NCI-H1092 treated with DMSO at 0.1 percent for 48 hours (cell line): ENCODE measurements around the gene C10orf62.
A peak's percentile ranks its signal among the peaks of the same experiment; 100 is the strongest.
"Not testable (repeated sequence)": the region's sequence is repeated elsewhere in the genome, so short reads cannot be mapped to it uniquely, and the experiment has no call there.

ENCODE experiments used
- DNase-seq: peaks from one replicate; lab custom pipeline; 2025; lab: John Stamatoyannopoulos, UW

The C10orf62 gene

DNA sequence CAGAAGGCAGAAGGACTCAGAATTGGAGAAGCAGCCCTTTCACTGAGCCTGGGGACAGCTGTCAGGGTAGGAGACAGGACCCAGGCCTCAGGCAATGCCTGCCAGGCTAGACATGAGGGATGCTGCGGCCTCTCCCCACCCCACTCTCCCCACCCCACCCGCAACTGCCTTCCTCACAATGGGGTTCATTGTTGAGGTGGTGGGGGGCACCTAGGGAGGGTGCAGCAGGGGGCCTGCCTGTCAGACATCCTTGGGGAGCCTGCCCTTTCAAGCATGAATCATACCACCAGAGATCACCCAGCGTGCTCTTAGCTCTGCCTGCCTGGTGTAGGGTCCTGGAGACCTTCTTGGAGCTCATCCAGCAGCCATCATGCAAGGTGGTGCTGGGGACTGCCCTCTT lies at the start of gene C10orf62:
Gene C10orf62, plus strand, starts transcription at position 243 of the 400 bp plus-strand sequence. CDS start 177 bp downstream, outside the sequence.
- no peak for DNase-seq

DNA sequence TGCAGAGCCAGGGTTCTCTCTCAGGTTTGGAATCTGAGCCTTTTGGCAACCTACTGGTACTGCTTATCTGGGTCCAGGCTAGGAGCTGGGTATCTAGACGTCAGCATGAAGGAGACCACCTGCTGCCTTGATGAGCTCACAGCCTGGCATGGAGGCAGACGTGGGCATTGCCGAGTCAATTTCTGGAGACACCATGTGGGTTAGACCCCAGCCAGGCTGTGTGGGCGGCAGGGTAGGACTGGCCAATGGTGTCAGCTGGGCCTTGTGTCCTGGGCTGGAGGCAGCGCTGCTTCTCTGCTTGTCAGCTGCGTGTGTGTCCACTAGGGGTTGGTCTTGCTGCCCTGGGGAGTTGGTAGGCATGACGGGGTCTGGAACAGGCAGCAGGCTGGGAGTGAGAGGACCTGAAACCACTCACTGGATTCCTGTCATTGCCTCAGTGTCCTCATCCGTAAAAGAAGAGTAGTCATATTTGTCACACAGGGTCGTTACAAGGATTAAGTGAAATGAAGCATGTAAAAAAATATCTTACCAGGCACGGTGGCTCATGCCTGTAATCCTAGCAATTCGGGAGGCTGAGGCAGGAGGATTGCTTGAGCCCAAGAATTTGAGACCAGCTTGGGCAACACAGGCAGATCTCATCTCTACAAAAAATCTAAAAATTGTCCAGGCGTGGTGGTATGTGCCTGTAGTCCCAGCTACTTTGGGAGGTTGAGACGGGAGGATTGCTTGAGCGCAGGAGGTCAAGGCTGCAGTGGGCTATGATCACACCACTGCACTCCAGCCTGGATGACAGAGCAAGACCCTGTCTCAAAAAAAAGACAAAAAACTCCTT lies 48.6 kb upstream of the C10orf62 start:
- no peak for DNase-seq

DNA sequence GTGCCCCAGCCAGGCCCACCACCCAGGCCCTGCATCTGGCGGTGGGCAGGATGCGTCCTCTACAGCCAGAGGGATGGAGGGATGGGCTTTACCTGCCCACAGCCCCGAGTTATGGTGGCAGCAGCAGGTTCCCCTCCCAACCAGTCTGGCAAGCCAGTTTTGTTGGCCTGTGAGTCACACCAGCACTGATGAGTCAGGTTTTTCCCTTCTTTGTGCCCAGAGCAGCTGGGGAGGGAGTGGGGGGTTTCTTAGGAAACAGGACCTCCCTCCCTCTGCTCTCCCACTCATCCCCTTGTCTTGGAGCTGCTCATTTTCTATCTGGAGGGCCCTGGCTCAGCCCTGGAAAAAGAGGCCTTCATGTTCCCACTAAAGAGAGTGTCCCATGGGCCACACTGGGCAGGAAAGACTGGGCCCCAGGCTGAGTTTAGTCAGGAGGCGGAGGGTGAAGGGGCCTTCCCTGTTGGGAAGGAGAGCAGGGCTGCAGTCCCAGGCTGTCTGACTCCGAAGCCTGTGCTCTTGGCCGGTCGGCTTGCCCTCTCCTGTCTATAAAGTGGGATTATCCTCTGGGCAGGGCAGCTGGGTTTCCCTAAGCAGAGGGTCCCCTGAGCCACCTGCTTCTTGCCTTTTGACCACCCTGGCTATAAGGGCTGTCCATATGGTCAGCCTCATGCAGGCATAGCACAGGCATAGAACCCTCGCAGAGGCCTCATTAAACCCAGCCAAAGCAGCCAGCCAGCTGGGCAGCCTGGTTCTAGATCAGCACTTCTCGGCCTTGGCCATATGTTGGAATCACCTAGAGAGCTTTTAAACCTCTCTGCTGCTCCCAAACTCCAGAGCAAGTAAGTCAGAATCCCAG lies 47.1 kb upstream of the C10orf62 start:
- no peak for DNase-seq

DNA sequence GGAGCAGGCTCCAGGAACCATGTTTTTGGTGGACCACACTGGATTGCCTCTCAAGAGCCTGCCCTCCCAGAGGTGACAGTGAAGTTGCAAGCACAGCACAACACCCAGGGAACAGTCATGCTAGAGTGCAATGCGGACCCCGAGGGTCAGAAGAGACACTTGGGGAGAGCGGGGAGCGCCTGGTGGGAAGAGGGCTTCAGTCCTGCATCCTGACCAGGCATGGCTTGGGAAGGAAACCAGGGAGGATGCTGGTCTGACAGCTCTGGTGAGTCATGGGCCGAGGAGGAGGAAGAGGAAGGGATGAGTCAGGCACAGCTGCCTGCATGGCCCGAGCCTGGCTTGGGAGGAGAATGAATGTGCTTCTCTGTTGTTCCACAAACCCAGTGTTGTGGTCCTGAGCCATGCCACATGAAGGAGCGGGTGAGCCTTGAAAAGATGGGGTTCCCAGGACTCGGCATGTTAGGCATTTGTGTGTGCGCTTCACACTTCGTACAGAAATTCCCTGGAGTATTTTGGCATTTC lies 46.4 kb upstream of the C10orf62 start:
- no peak for DNase-seq

DNA sequence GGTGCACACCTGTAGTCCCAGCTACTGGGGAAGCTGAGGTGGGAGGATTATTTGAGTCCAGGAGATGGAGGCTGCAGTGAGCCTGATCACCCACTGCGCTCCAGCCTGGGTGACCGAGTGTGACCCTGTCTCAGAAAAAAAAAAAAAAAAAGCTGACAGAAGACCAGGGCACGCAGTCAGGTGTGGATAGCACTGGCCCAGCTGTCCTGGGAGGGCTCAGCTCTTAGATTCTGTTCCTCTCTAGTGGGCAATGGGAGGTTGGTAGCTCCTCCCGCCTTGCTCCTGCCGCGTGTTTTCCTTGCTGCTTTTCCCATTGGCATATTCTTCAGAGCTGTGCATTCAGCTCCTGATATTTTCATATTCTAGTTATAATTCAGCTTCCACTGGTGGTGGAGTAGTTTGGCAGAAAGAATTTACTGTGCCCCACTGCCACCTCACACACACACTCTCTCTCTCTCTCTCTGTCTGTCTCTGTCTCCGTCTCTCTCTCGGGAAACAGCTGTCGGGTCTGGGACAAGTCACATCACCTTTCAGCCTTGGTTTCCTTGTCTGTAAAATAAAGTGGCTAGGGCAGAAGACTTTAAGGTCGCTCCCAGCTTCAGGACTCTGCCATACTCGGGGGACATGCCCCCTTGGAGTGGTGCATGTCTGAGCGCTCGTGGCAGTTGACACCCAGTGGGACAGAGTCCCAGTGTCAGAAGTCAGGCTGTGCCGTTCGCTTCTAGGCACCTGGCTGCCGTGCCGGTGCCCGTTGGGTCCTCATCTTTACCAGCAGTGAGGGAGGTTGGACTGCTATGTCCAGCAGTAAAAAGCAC lies 42.9 kb upstream of the C10orf62 start:
- no peak for DNase-seq

DNA sequence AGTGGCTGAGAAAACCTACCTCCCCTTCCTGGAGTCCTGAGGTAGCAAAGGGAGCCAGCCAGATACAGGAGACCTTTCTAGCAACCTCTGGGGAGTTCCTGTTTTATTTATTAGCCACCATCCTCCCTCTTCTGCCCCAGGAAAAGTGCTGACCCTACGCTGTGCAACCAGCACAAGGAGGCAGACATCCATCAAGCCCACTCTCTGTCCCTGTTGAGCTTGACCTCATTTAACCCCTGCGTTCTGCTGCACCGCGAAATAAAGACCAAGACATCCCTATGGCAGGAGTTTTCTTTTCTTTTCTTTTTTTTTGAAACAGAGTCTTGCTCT lies 42.3 kb upstream of the C10orf62 start:
- no peak for DNase-seq

- DNase-seq: no peak
Measured at GRCh38 chr10:97547962-97548361, 41.6 kb upstream of the C10orf62 start.

GRCh38 chr10:97548828-97549455 lies 40.6 kb upstream of the C10orf62 start:
- no peak for DNase-seq

- no peak for DNase-seq
Measured at GRCh38 chr10:97549587-97550322, 39.8 kb upstream of the C10orf62 start.

- DNase-seq: no peak
Measured at GRCh38 chr10:97550336-97551149, 39.0 kb upstream of the C10orf62 start.

GRCh38 chr10:97551271-97551670 lies 38.2 kb upstream of the C10orf62 start:
- no peak for DNase-seq

DNA sequence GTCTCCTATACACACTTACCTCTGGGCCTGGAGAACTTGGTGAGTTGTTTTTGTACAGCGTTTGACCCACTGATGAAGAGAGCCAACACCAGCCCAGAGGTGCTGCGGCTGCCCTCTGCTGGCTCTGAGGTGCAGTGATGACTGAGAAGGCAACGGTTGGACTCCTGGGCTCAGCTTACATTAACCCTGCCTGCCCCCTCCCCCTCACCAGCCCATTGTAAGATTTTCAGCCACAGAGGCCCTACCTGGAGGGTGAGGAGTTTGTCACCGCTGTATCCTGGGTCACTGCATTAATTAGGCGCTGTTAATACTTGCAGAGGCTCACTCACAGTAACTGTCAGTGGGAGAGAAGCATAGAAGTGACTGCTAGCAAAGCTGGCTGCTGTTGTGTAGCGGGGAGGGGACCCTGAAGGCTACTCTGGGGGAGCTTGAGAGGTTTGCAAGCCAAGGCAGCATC lies 35.9 kb upstream of the C10orf62 start:
- peak; percentile 33 for DNase-seq

GRCh38 chr10:97554336-97554735 lies 35.2 kb upstream of the C10orf62 start:
- not testable (repeated sequence) for DNase-seq

GRCh38 chr10:97555541-97555940 lies 34.0 kb upstream of the C10orf62 start:
- not testable (repeated sequence) for DNase-seq

- DNase-seq: not testable (repeated sequence)
Measured at GRCh38 chr10:97560731-97561381, 28.7 kb upstream of the C10orf62 start.

DNA sequence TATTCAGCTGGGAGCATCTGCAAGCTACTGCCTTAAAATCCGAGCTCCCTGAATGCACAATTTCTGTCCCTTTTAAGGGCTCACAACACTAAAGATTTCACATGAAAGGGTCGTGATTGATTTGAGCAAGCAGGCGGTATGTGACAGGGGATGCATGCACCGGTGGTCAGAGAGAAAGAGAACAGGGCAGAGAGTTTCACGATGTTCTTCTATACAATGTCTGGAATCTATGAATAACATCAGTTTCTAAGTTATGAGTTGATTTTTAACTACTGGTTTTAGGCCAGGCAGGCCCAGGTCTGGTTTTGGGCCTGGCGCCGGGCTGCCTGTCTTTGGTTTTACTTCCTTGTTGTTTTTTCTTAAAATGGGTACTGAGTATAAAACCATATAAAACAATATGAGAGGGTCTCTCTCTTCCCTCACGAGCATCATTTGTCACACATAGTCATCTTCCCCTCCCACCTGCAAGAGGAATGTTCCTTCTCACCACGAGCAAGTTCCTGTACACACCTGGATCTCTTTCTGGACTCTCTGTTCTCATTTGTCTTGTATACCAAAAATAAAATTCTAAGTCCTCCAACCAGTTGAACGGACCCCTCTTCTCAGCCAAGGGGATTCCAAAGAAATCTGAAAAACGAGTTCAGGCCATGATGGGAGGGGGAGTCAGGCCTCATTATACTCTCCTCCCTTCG lies 28.0 kb upstream of the C10orf62 start:
- DNase-seq: not testable (repeated sequence)

DNA sequence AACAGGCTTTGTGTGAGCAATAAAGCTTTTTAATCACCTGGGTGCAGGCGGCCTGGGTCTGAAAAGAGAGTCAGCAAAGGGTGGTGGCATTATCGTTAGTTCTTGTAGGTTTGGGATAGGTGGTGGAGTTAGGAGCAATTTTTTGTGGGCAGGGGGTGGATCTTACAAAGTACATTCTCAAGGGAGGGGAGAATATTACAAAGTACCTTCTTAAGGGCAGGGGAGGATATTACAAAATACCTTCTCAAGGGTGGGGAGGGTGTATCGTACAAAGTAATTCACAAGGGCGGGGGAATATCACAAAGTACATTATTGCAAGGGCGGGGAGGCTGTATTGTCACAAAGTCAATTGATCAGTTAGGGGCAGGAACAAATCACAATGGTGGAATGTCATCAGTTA lies 27.2 kb upstream of the C10orf62 start:
- not testable (repeated sequence) for DNase-seq

- DNase-seq: no peak
Measured at GRCh38 chr10:97563337-97563736, 26.2 kb upstream of the C10orf62 start.

GRCh38 chr10:97564776-97565175 lies 24.7 kb upstream of the C10orf62 start:
- DNase-seq: no peak
